ENCODE measurements around the gene CD2BP2. TPM values are rescaled to one million over a fixed set of nuclear protein-coding genes. Genes with fewer than 3 reads are reported as not detected.
"Not testable (repeated sequence)": the region's sequence is repeated elsewhere in the genome, so short reads cannot be mapped to it uniquely, and the experiment has no call there.

Gene CD2BP2
- total RNA-seq: 80.5 and 93.2 TPM in 2 replicates

DNA sequence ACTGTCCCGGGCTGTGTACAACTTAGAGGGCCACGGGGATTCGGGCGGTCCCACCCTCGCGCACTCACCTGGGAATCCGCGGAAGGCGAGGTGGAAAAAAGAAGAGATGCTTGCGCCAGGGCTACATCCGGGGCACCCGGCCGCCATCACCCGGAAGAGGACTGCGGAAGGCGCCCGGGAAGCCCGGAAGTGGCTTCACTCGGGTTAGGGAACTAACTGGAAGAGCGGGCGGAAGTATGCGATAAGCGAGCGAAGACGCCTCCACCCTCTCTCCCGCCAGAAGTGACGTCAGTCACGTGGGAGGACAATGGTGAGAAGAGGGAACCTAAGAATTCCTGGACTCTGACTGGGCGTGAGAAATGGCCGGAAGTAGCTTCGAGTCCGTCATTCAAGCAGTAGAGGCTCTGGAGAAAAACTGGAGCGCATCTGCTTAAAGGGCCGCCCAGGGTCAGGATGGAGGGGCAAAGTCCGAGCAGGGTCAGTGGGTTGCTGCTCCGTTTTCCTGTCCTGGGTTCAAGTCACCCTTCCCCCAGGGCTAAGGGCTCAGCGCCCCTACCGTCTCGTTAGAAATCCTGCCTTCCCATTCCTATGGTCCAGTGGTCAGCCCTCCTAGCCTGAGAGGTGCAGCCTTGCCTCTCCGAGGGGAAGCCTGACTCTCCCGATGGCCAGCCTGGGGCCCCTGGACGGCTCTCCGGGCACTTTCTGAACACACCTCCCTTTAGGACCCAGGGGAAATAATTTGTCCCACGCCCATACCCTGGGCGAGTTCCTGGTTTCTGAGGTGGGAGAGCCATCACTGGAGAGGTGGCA lies at the start of gene CD2BP2:
Gene CD2BP2 (minus strand): TSS at position 165 of the 810 bp plus-strand sequence. CDS start 627 bp downstream, outside the sequence.
- Mint-ChIP-seq H3K36me3 (ENCODE audit: low read depth) (peaks cover 57% of the 10 kb centered on the region), H3K4me3 (peak within 1 kb of the TSS; percentile 90), H3K9me3 (no peaks in the 10 kb centered on the region), H3K4me1 (peaks cover 36% of the 10 kb centered on the region), H3K27ac (peak within 1 kb of the TSS; percentile 89), H3K27me3 (no peaks in the 10 kb centered on the region)
- DNase-seq: peak; percentile 97
- intact Hi-C loops (cut with micrococcal nuclease): loop anchor here (1.0 to 2.0 kb wide), 2 partner anchors 15 to 21 kb away; partner anchors contain the start of gene TBC1D10B

- peaks cover 6% of the 10 kb centered on the region for H3K27me3 Mint-ChIP-seq
- intact Hi-C loops (cut with micrococcal nuclease): no loop called here
- H3K4me3 Mint-ChIP-seq: peak overlapping the region; percentile 85
- peaks cover 19% of the 10 kb centered on the region for H3K36me3 Mint-ChIP-seq (ENCODE audit: low read depth)
- no peaks in the 10 kb centered on the region for H3K9me3 Mint-ChIP-seq
- H3K4me1 Mint-ChIP-seq: peaks cover 28% of the 10 kb centered on the region
- no peak for DNase-seq
- peak overlapping the region; percentile 23 for H3K27ac Mint-ChIP-seq
Observed at GRCh38 chr16:30401768-30402425, 46.8 kb upstream of the CD2BP2 start.

DNA sequence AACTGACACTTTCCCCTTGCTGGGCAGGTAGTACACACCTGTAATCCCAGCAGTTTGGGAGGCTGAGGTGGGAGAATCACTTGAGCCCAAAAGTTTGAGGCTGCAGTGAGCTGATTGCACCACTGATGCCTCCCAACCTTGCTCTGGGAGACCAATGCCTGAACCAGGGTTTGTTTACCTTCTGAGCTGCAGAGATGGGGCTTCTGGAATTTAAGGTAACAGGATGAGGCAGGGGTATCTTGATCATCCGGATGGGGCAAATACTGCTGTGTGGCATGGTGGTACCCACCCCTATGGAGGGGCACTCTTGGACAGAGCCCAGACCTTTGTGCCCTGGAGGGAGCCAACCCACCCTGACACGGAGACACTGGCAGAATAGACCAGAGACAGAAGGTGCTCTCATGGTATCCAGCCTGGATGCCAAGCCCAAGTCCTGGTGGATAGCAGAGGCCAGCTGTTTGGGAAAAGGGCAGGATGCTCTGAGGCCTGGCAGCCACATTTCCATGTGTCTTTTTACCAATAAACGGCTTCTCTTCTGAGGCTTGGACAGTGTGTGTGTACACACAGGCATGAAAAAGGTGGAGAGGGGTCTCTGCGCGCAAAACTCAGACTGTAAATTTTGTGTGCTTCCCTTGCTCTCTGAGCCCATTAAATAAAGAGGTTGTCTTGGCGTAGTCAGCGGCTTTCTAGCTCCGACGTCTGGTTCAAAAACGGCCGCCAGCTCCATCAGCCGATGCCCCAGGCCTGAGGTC lies 44.5 kb upstream of the CD2BP2 start:
- H3K27me3 Mint-ChIP-seq: peaks cover 4% of the 10 kb centered on the region
- no peak for DNase-seq
- H3K9me3 Mint-ChIP-seq: no peaks in the 10 kb centered on the region
- intact Hi-C loops (cut with micrococcal nuclease): loop anchor here (1.0 kb wide), 3 partner anchors 10 to 29 kb away; partner anchors contain the start of gene TBC1D10B
- H3K36me3 Mint-ChIP-seq (ENCODE audit: low read depth): peaks cover 21% of the 10 kb centered on the region
- H3K27ac Mint-ChIP-seq: peak overlapping the region; percentile 96
- H3K4me1 Mint-ChIP-seq: peaks cover 34% of the 10 kb centered on the region
- H3K4me3 Mint-ChIP-seq: peak overlapping the region; percentile 85

DNA sequence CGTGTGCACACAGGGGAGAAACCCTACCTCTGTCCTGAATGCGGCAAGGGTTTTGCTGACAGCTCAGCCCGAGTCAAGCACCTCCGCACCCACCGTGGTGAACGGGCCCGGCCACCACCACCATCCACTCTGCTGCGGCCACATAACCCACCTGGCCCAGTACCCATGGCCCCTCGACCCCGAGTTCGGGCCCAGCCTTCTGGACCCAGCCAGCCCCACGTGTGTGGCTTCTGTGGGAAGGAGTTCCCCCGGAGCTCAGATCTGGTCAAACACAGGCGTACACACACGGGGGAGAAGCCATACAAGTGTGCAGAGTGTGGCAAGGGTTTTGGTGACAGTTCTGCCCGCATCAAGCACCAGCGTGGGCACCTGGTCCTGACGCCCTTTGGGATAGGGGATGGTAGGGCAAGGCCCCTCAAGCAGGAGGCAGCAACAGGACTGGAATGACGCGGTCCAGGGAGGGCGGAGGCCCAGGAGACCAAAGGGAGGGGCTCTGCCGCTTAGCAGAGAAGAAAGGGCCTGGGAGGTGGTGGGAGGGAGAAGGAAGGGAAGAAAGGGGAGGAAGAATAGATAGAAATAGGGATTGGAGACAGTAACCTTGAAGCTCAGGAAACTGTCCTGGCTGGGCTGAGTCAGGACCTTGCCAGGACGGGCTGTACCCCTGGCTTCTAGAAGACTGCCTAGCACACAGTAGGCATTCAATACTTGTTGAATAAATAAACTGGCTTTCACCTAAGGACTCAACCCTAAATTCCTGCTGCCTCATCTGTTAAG lies 43.7 kb upstream of the CD2BP2 start:
- H3K36me3 Mint-ChIP-seq (ENCODE audit: low read depth): peaks cover 21% of the 10 kb centered on the region
- peaks cover 4% of the 10 kb centered on the region for H3K27me3 Mint-ChIP-seq
- DNase-seq: no peak
- intact Hi-C loops (cut with micrococcal nuclease): no loop called here
- no peaks in the 10 kb centered on the region for H3K9me3 Mint-ChIP-seq
- H3K4me3 Mint-ChIP-seq: peak overlapping the region; percentile 52
- peak overlapping the region; percentile 53 for H3K27ac Mint-ChIP-seq
- peaks cover 38% of the 10 kb centered on the region for H3K4me1 Mint-ChIP-seq

GRCh38 chr16:30397776-30398660 lies 42.9 kb upstream of the CD2BP2 start:
- H3K4me1 Mint-ChIP-seq: peaks cover 38% of the 10 kb centered on the region
- intact Hi-C loops (cut with micrococcal nuclease): no loop called here
- H3K9me3 Mint-ChIP-seq: no peaks in the 10 kb centered on the region
- peaks cover under 1% of the 10 kb centered on the region for H3K27me3 Mint-ChIP-seq
- peaks cover 21% of the 10 kb centered on the region for H3K36me3 Mint-ChIP-seq (ENCODE audit: low read depth)
- H3K4me3 Mint-ChIP-seq: no peak overlapping the region
- H3K27ac Mint-ChIP-seq: no peak overlapping the region
- no peak for DNase-seq

DNA sequence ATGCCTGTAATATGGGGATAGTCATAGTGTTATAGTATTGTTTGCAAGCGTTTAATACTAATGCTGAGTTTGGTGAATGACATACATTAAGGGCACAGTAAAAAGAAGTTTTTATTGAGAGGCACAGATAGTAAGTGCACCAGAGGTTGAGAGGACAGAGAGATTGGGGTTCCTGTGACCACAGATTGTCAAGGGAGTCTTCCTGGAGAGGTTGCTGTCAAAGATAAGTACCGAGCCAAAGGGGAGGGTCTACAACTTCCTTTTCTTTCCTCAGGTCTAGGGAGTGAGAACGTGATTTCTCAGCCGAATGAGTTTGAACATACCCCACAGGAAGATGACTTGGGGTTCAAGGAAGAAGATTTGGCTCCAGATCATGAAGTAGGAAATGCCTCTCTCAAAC lies 41.9 kb upstream of the CD2BP2 start:
- no peaks in the 10 kb centered on the region for H3K9me3 Mint-ChIP-seq
- peaks cover 38% of the 10 kb centered on the region for H3K4me1 Mint-ChIP-seq
- peak overlapping the region; percentile 96 for H3K4me3 Mint-ChIP-seq
- DNase-seq: no peak
- peak overlapping the region; percentile 49 for H3K27ac Mint-ChIP-seq
- no peaks in the 10 kb centered on the region for H3K27me3 Mint-ChIP-seq
- H3K36me3 Mint-ChIP-seq (ENCODE audit: low read depth): peaks cover 21% of the 10 kb centered on the region
- intact Hi-C loops (cut with micrococcal nuclease): no loop called here

GRCh38 chr16:30396627-30397026 lies 41.5 kb upstream of the CD2BP2 start:
- H3K27me3 Mint-ChIP-seq; intact Hi-C loops (cut with micrococcal nuclease); H3K9me3 Mint-ChIP-seq; DNase-seq: not testable (repeated sequence)
- peaks cover 21% of the 10 kb centered on the region for H3K36me3 Mint-ChIP-seq (ENCODE audit: low read depth)
- H3K4me3 Mint-ChIP-seq: peak overlapping the region; percentile 96
- peaks cover 37% of the 10 kb centered on the region for H3K4me1 Mint-ChIP-seq
- H3K27ac Mint-ChIP-seq: peak overlapping the region; percentile 49

GRCh38 chr16:30395992-30396585 lies 41.0 kb upstream of the CD2BP2 start:
- Mint-ChIP-seq H3K36me3 (ENCODE audit: low read depth) (peaks cover 21% of the 10 kb centered on the region), H3K4me1 (peaks cover 35% of the 10 kb centered on the region), H3K4me3 (peak overlapping the region; percentile 96), H3K27me3 (no peaks in the 10 kb centered on the region), H3K9me3 (no peaks in the 10 kb centered on the region), H3K27ac (peak overlapping the region; percentile 35)
- intact Hi-C loops (cut with micrococcal nuclease): loop anchor here (1.0 to 2.0 kb wide), 3 partner anchors 11 to 17 kb away; partner anchors contain the start of genes SEPTIN1 and ZNF771
- no peak for DNase-seq

DNA sequence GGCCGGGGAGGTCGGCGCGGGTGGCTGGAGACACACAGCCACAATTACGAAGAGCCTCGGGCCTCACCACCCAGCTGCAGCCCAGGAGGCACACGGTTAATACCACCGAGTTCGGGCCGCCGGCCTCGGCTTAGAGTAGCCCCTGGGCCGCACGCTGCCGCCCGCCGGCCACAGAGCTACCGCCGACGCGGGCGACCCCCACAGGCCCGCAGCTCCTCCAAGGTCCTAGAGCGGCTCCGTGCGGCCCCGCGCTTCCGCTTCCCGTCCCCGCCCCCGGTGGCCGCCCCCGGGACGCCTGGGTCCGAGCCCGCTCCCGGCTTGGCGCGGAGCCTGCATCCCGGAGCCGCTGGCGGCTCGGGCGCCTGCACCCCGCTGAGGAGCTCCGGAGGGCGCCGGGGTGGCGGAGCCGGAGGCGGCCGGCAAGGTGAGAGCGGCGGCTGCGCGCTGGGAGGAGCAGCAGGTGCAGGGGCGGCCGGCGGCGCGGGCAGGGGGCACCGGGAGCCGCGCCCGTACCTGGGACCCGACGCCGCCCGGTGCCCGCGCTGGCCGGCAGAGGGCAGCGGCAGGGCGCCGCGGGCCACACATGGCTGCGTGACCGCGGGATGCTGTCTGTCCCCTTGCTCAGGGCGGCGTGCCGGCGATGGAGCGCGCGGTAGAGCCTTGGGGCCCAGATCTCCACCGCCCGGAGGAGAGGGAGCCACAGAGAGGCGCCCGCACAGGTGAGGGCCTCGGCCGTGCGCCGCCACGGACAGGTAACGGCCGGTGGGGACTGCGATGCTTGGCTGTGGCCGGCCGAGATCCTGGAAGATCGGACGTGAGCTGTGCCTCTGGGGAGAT lies 40.3 kb upstream of the CD2BP2 start, which contains the start of gene ZNF48:
Gene ZNF48 (plus strand): TSS at position 266 of the 837 bp plus-strand sequence. CDS start 375 bp downstream, at position 641.
- Mint-ChIP-seq H3K9me3 (no peaks in the 10 kb centered on the region), H3K36me3 (ENCODE audit: low read depth) (peaks cover 21% of the 10 kb centered on the region), H3K27me3 (no peaks in the 10 kb centered on the region), H3K27ac (peak within 1 kb of the TSS; percentile 86), H3K4me3 (peak within 1 kb of the TSS; percentile 96), H3K4me1 (peaks cover 32% of the 10 kb centered on the region)
- peak; percentile 90 for DNase-seq
- intact Hi-C loops (cut with micrococcal nuclease): loop anchor here (1.0 to 2.0 kb wide), 3 partner anchors 12 to 17 kb away; partner anchors contain the start of genes SEPTIN1 and ZNF771

DNA sequence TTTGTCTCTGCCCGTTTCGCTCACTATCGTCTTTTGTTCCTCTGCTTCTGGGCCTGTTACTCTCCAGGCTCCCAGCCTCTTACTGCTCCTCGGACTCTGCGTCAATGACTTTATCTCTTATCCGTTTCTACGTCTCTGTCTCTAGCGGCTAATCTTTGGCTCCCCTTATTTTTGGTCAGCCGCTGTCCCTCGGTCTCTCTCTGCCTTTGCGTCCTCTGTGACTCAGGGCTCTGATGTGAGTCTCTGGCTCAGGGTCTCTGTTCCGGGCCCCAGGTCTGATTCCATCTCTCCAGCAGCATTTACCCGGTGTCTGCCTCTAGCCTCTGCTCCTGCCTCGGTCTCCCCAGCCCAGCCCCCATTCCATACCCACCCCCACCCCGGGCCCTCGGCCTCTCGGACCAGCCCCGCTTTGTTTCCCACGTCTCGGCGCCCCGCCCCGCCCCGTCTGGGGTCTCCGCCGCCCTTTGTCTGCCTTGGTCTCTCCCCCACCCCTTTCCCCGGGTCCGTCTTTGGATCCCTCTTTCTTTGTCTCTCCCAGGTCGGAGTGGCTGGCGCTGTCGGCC lies 39.6 kb upstream of the CD2BP2 start:
- H3K27me3 Mint-ChIP-seq: no peaks in the 10 kb centered on the region
- intact Hi-C loops (cut with micrococcal nuclease): loop anchor here (1.0 to 2.0 kb wide), 3 partner anchors 12 to 16 kb away; partner anchors contain the start of genes SEPTIN1 and ZNF771
- H3K9me3 Mint-ChIP-seq: no peaks in the 10 kb centered on the region

DNA sequence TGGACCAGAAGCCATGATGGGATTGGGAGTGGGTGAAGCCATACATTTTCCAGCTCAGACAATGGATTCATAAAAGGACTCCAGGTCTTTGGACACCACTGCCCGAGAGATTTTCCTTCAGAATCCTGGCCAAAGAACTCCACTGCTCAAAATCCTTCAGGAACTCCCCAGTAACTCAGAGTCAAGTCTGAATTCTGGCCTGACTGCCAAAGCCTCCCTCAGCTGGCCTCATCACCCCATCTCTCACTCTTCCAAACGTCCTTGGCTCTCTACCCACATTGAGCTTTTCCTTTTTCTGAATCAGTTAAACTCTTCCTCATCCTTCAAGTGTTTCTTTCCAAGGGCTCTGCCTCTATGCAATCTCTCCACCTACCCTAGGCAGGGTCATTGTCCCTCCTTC lies 28.4 kb upstream of the CD2BP2 start:
- Mint-ChIP-seq H3K27me3 (no peaks in the 10 kb centered on the region), H3K36me3 (ENCODE audit: low read depth) (peaks cover 17% of the 10 kb centered on the region), H3K4me1 (peaks cover 34% of the 10 kb centered on the region), H3K4me3 (peak overlapping the region; percentile 84), H3K27ac (peak overlapping the region; percentile 88), H3K9me3 (peaks cover 4% of the 10 kb centered on the region)
- no peak for DNase-seq
- intact Hi-C loops (cut with micrococcal nuclease): loop anchor here (2.0 kb wide), 1 partner anchor 25 kb away; no protein-coding TSS in a partner anchor

More for the DNA sequence above, 39.6 kb upstream of the CD2BP2 start:
- H3K36me3 Mint-ChIP-seq (ENCODE audit: low read depth): peaks cover 19% of the 10 kb centered on the region
- peaks cover 26% of the 10 kb centered on the region for H3K4me1 Mint-ChIP-seq
- H3K4me3 Mint-ChIP-seq: peak overlapping the region; percentile 96
- no peak for DNase-seq
- peak overlapping the region; percentile 86 for H3K27ac Mint-ChIP-seq
